ENCODE data around the gene SLC1A1. TPM values are rescaled to one million over a fixed set of nuclear protein-coding genes. Genes with fewer than 3 reads are reported as not detected.
"Not testable (repeated sequence)": the region's sequence is repeated elsewhere in the genome, so short reads cannot be mapped to it uniquely, and the experiment has no call there.

The SLC1A1 gene
- total RNA-seq, 1 experiment from 2014 or later, result 0.10 TPM

GRCh38 chr9:4540425-4540824 is 50.2 kb downstream of the SLC1A1 start:
- DNase-seq (ENCODE audit: extremely low read depth, low read depth), result no peak

- no peak for DNase-seq (ENCODE audit: extremely low read depth, low read depth)
Measured at GRCh38 chr9:4541281-4541680, 51.0 kb downstream of the SLC1A1 start.

- no peak for DNase-seq (ENCODE audit: extremely low read depth, low read depth)
Measured at GRCh38 chr9:4541856-4542255, 51.6 kb downstream of the SLC1A1 start.

- not testable (repeated sequence) for DNase-seq (ENCODE audit: extremely low read depth, low read depth)
Measured at GRCh38 chr9:4544714-4545113, 54.4 kb downstream of the SLC1A1 start.

- no peak for DNase-seq (ENCODE audit: extremely low read depth, low read depth)
Measured at GRCh38 chr9:4547016-4547415, 56.7 kb downstream of the SLC1A1 start.

- DNase-seq (ENCODE audit: extremely low read depth, low read depth), result no peak
Measured at GRCh38 chr9:4548811-4549725, 58.8 kb downstream of the SLC1A1 start.

- DNase-seq (ENCODE audit: extremely low read depth, low read depth), result no peak
Measured at GRCh38 chr9:4549751-4550295, 59.6 kb downstream of the SLC1A1 start.

- DNase-seq (ENCODE audit: extremely low read depth, low read depth), result no peak
Measured at GRCh38 chr9:4550777-4551484, 60.7 kb downstream of the SLC1A1 start.

- DNase-seq (ENCODE audit: extremely low read depth, low read depth), result no peak
Measured at GRCh38 chr9:4553951-4554381, 63.7 kb downstream of the SLC1A1 start.

- no peak for DNase-seq (ENCODE audit: extremely low read depth, low read depth)
Measured at GRCh38 chr9:4555236-4555635, 65.0 kb downstream of the SLC1A1 start.

- DNase-seq (ENCODE audit: extremely low read depth, low read depth), result no peak
Measured at GRCh38 chr9:4558371-4558998, 68.2 kb downstream of the SLC1A1 start.

GRCh38 chr9:4559261-4560182 is 69.3 kb downstream of the SLC1A1 start:
- DNase-seq (ENCODE audit: extremely low read depth, low read depth), result no peak

GRCh38 chr9:4563105-4563504 is 72.8 kb downstream of the SLC1A1 start:
- no peak for DNase-seq (ENCODE audit: extremely low read depth, low read depth)

GRCh38 chr9:4566806-4567205 is 76.5 kb downstream of the SLC1A1 start:
- DNase-seq (ENCODE audit: extremely low read depth, low read depth), result no peak

GRCh38 chr9:4567601-4568000 is 77.3 kb downstream of the SLC1A1 start:
- no peak for DNase-seq (ENCODE audit: extremely low read depth, low read depth)

GRCh38 chr9:4569101-4569500 is 78.8 kb downstream of the SLC1A1 start:
- DNase-seq (ENCODE audit: extremely low read depth, low read depth), result no peak

GRCh38 chr9:4572184-4572826 is 82.0 kb downstream of the SLC1A1 start:
- no peak for DNase-seq (ENCODE audit: extremely low read depth, low read depth)

GRCh38 chr9:4573176-4573575 is 82.9 kb downstream of the SLC1A1 start:
- no peak for DNase-seq (ENCODE audit: extremely low read depth, low read depth)

- no peak for DNase-seq (ENCODE audit: extremely low read depth, low read depth)
Measured at GRCh38 chr9:4573634-4574389, 83.5 kb downstream of the SLC1A1 start.
